ENCODE results near the gene KIAA0513. TPM values are rescaled to one million over a fixed set of nuclear protein-coding genes. Genes with fewer than 3 reads are reported as not detected.

Gene KIAA0513
- total and polyA plus RNA-seq, 2 of the 13 experiments (the other 11 are each of a cell fraction or from before 2014, with no cell fraction given), result 1.8 TPM

DNA sequence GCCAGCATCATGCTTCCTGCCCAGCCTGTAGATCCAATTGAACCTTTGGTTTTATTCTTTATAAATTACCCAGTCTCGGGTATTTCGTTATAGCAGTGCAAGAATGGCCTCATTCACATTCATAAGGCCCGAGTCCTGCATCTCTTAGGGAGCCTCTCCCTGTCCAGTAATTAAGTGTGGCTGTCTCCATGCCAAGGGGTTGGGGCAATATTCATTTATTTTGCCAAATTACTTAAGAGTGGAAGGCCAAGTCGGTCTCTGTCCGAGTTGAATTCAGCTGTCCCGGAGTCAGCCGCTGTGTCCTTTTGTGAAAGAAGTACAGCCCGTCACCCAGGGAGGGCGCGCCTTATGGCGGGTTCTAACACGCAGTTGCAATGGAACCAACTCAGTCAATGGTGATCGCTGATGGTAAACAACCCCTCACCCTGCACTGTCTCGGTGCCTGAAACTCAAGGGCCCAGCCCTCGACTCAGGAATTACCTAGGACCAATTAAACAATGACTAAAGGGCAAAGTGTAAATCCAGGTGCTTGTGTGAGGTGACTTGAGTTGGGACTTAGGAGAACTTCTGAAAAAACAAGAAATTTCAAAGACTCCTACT, 22.2 kb downstream of the KIAA0513 start (continued):
- TF ChIP-seq, protein P1, sequence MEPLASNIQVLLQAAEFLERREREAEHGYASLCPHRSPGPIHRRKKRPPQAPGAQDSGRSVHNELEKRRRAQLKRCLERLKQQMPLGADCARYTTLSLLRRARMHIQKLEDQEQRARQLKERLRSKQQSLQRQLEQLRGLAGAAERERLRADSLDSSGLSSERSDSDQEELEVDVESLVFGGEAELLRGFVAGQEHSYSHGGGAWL (CRISPR knock-in tag; IDR thresholded peaks at IDR 0.05), result no peak
- TF ChIP-seq, protein P2, sequence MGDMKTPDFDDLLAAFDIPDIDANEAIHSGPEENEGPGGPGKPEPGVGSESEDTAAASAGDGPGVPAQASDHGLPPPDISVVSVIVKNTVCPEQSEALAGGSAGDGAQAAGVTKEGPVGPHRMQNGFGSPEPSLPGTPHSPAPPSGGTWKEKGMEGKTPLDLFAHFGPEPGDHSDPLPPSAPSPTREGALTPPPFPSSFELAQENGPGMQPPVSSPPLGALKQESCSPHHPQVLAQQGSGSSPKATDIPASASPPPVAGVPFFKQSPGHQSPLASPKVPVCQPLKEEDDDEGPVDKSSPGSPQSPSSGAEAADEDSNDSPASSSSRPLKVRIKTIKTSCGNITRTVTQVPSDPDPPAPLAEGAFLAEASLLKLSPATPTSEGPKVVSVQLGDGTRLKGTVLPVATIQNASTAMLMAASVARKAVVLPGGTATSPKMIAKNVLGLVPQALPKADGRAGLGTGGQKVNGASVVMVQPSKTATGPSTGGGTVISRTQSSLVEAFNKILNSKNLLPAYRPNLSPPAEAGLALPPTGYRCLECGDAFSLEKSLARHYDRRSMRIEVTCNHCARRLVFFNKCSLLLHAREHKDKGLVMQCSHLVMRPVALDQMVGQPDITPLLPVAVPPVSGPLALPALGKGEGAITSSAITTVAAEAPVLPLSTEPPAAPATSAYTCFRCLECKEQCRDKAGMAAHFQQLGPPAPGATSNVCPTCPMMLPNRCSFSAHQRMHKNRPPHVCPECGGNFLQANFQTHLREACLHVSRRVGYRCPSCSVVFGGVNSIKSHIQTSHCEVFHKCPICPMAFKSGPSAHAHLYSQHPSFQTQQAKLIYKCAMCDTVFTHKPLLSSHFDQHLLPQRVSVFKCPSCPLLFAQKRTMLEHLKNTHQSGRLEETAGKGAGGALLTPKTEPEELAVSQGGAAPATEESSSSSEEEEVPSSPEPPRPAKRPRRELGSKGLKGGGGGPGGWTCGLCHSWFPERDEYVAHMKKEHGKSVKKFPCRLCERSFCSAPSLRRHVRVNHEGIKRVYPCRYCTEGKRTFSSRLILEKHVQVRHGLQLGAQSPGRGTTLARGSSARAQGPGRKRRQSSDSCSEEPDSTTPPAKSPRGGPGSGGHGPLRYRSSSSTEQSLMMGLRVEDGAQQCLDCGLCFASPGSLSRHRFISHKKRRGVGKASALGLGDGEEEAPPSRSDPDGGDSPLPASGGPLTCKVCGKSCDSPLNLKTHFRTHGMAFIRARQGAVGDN (CRISPR knock-in tag; IDR thresholded peaks at IDR 0.05), result no peak
- TF ChIP-seq SRSF4 (IDR thresholded peaks at IDR 0.05; ENCODE audit: low read depth, low read length, poor library complexity, severe bottlenecking), result no peak

GRCh38 chr16:85051067-85051581, 23.5 kb downstream of the KIAA0513 start:
- peaks cover 31% of the 10 kb centered on the region for H3K4me1 ChIP-seq (ENCODE audit: insufficient read depth, low read length)
- 61% methylated on average over 8 of the region's 8 CpGs for WGBS (ENCODE audit: low lambda C conversion rate)
- ATAC-seq, result no peak
- H2AFZ ChIP-seq (ENCODE audit: low read length), result no peak overlapping the region
- FAIRE-seq, result no peak
- ChIA-PET CTCF (ENCODE audit: low intra/inter-chr PET ratio, low total read pairs) (no interaction called here), POLR2A (no interaction called here)
- in situ Hi-C loops (cut with HindIII; ENCODE audit: extremely low pct_ligation_motif_present, low pct_unique_long_range_greater_than_20kb), result no loop called here
- DNase-seq (ENCODE audit: low spot score), result no peak
- no peaks in the 10 kb centered on the region for H4K20me1 ChIP-seq (ENCODE audit: insufficient read depth, low read length)
- intact Hi-C loops (cut with micrococcal nuclease; ENCODE audit: unreplicated experiment), result no loop called here
- no peaks in the 10 kb centered on the region for H3K79me2 ChIP-seq (ENCODE audit: insufficient read depth, low read length)
- no peaks in the 10 kb centered on the region for H3K36me3 ChIP-seq (replicated peaks in 1 of 2; ENCODE audit: control insufficient read depth in 1 of 2, insufficient read depth in 2 of 2, low read length in 2 of 2)
- no peak overlapping the region for H3K4me2 ChIP-seq (ENCODE audit: low read depth, low read length)
- no peak overlapping the region for H3K9ac ChIP-seq (ENCODE audit: insufficient read depth, low read depth, low read length)
- no TSS peak for BruUV-seq (replicated peaks)
- H3K27ac ChIP-seq (ENCODE audit: extremely low read length, insufficient read depth, low read length), result no peak overlapping the region
- H3K9me3 ChIP-seq (ENCODE audit: low read length), result no peaks in the 10 kb centered on the region
- H3K4me3 ChIP-seq (replicated peaks in 1 of 3; ENCODE audit: insufficient read depth in 1 of 3, low read depth in 2 of 3, low read length in 3 of 3), result no peak overlapping the region
- peaks cover 1 to 44% of the 10 kb centered on the region in 2 experiments; a peak in 3 of 5 replicates for H3K27me3 ChIP-seq (ENCODE audit: control insufficient read depth in 1 of 2, insufficient read depth in 2 of 2, low read length in 2 of 2)
- TF ChIP-seq KDM5A (IDR thresholded peaks at IDR 0.05; ENCODE audit: borderline replicate concordance, low read length) (no peak), ZNF839 (CRISPR knock-in tag; IDR thresholded peaks at IDR 0.05; ENCODE audit: borderline replicate concordance) (no peak), ZSCAN5A (CRISPR knock-in tag; IDR thresholded peaks at IDR 0.05; ENCODE audit: borderline replicate concordance) (no peak), ZNF207 (IDR thresholded peaks at IDR 0.05; ENCODE audit: borderline replicate concordance) (no peak)
- TF ChIP-seq, protein P3, sequence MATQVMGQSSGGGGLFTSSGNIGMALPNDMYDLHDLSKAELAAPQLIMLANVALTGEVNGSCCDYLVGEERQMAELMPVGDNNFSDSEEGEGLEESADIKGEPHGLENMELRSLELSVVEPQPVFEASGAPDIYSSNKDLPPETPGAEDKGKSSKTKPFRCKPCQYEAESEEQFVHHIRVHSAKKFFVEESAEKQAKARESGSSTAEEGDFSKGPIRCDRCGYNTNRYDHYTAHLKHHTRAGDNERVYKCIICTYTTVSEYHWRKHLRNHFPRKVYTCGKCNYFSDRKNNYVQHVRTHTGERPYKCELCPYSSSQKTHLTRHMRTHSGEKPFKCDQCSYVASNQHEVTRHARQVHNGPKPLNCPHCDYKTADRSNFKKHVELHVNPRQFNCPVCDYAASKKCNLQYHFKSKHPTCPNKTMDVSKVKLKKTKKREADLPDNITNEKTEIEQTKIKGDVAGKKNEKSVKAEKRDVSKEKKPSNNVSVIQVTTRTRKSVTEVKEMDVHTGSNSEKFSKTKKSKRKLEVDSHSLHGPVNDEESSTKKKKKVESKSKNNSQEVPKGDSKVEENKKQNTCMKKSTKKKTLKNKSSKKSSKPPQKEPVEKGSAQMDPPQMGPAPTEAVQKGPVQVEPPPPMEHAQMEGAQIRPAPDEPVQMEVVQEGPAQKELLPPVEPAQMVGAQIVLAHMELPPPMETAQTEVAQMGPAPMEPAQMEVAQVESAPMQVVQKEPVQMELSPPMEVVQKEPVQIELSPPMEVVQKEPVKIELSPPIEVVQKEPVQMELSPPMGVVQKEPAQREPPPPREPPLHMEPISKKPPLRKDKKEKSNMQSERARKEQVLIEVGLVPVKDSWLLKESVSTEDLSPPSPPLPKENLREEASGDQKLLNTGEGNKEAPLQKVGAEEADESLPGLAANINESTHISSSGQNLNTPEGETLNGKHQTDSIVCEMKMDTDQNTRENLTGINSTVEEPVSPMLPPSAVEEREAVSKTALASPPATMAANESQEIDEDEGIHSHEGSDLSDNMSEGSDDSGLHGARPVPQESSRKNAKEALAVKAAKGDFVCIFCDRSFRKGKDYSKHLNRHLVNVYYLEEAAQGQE (IDR thresholded peaks at IDR 0.05; ENCODE audit: borderline replicate concordance in 1 of 2, low read depth in 1 of 2, low read length in 2 of 2), result no peak
- TF ChIP-seq, protein P4, sequence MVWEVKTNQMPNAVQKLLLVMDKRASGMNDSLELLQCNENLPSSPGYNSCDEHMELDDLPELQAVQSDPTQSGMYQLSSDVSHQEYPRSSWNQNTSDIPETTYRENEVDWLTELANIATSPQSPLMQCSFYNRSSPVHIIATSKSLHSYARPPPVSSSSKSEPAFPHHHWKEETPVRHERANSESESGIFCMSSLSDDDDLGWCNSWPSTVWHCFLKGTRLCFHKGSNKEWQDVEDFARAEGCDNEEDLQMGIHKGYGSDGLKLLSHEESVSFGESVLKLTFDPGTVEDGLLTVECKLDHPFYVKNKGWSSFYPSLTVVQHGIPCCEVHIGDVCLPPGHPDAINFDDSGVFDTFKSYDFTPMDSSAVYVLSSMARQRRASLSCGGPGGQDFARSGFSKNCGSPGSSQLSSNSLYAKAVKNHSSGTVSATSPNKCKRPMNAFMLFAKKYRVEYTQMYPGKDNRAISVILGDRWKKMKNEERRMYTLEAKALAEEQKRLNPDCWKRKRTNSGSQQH (CRISPR knock-in tag; IDR thresholded peaks at IDR 0.05; ENCODE audit: low read depth), result no peak

Measured in HepG2 (cell line).